HUDEP-2 (cell line): ENCODE results near the gene SMAD3.
"Not testable (repeated sequence)": the region's sequence is repeated elsewhere in the genome, so short reads cannot be mapped to it uniquely, and the experiment has no call there.

Experiments
- DNase-seq, 76 experiments: peaks; one replicate each; lab custom pipeline; 2025; ENCODE audit not compliant: unreplicated experiment in 76 of 76; lab: John Stamatoyannopoulos, UW

Gene SMAD3

DNA sequence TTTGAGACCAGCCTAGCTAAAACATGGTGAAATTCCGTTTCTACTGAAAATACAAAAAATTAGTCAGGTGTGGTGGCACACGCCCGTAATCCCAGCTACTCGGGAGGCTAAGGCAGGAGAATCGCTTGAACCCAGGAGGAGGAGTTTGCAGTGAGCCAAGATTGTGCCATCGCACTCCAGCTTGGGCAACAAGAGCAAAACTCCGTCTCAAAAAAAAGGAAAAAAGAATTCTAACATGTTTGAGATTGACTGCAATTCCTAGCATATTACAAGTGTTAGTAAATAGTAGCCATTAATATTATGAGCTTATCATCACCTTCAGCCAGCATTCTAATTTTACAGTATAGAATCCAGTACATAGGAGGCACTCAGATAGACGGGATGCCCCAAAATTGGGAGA lies 57.9 kb downstream of the SMAD3 start:
- DNase-seq, result not testable (repeated sequence)

DNA sequence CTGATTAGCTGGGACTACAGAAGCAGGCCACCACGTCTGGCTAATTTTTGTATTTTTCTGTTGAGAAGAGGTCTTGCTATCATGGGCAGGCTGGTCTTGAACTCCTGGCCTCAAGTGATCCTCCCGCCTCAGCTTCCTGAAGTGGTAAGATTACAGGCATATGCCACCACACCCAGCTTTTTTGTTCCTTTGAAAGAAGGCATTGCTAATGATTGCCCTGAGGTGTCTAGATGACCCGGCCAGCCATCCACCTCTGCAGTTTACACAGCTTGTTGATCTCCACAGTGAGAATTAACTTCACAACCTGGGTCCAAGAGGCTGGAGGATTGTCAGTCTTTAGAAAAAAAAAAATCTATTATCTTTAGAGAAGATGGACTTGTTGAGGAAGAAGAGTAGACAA lies 58.7 kb downstream of the SMAD3 start:
- DNase-seq, result peak in 9 of 76 experiments; percentile 5 to 40 (median 16)

DNA sequence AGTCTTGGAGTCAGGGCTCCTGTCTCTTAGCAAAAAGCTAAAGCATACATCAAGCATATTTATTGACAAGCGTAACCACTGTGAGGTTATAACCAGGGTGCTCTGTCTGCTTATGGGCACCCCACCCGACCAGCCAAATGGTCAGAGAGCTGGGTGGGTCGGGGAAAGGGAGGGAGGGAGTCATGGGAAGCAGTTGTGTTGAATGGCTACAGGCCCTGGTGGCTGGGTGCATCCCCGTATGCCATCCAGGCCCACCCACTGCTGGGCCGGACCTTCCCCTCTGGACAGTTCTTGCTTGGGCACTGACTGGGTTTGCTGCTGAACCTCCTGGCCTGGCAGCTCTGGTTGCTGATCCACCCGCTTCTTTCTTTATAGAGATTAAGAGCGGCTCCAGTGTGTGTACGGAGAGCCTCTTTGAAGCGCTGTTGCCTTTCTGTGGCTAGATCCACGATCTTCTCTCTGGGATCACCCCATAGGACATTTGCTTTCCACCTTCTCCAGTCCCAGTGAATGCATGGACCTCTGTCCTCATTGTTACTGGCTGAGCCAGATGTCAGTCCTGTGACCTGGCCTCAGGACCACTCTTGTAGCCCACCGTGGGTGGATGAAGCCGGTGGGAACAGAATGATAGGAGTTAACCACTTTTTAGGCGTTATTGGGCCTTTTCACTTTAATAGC lies 59.6 kb downstream of the SMAD3 start:
- no peak for DNase-seq

DNA sequence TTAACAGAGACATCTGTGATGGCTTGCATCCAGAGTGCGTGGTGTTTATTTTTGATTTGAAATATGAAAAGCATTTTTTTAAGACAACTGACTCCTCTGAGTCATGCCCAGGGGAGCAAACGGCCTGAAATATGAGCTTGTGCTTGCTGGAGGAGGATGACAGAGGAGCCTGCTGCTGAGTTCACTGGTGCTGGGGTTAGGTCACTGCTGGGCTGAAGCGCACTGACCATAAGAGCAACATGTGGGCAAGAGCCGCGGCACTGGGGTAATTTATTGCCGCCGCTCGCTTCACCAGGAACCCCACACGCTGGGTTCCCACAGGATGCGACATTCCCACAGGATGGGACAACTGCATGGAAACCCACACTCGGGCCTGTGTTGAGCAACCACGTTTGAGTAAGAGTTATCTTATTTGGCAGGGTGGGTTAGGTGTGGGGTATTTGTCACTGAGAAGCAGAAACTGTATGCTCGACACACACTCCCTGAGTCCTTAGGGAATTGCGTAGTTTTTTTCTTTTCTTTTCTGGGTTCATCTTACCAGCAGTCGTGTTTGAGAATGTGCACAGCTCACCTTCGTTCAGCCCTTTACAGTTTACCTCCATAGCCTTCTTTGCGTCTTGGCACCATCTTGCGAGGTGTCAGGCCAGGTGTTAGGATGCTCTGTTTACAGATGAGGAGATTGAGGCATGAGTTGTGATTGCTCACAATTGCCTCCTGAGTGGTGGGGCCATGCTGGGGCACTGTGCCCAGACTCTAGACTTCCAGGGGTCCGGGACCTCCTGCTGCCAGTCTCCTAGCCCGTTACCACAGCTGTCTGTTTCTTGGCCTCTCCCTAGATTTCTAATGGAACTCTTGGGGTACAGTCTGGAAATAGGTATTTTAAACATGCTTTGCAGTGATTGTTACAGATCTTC lies 60.4 kb downstream of the SMAD3 start:
- DNase-seq, result no peak

DNA sequence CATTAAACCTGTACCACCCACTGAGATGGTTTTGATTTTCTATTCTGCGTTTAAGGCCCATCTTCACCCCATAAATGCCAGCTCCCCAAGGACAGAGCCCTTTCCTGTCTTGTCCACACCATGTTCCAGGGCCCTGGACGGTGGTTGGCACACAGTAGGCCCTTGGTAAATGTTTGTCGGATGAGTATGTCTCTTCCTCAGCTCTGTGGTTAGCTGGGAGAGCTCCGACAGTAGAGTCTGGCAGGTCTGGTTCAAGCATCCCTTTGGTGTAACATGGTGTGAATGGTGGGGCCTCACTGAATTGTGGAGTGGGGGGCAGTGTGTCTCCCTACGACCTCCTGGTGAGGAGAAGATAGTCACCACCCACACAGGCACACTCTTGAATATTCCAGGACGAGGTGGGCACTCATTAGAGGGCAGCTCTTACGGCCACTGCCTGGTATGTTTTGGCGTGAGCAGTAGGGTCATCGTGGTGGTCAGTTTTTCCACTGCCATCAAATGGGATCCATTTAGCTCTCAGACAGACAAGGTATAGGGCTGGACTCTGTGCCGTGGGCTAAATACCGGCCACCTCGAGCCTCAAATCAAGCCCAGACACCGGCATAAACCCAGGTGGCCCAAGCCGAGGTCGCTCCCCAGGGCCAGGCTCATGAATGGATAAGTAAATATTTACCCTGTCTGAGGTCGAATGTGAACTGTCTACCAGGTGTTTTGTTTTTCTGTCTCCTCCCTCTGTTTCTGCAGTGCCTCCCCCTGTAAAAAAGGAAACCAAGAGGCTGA lies 61.3 kb downstream of the SMAD3 start:
- no peak for DNase-seq

DNA sequence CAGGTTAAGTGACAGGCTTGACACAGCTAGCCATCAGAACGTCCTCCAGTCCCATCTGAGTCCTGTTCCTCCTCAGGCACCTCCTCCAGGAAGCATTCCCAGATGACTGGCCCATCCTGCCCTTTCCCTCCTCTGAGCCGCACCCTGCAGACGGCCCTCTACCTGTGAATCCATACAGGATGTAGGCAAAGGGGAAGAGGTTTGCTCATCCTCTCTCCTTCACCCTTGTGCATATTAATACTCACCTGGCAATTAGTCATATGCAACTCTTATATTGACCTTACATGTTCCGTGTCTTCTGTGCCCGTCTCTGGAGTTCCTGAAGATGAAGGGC lies 61.9 kb downstream of the SMAD3 start:
- DNase-seq, result no peak

DNA sequence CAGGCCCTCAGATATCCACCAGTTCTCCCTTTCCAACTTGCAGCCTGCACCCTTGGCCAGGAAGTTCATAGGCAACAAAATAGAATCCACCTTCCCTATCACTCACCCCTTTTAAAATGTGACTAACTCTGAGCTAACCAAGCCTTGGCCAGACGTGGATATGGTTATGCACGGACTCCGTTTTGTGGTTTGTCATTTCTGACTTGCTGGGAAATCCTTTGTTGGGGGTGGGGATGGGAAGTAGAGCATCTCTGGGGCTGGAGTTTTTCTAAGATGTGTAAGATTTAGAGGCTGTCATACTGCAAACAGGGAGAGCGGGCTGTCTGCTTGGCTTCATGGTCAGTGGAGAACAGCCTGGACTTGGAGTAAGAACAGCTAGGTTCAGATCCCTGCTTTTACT lies 62.6 kb downstream of the SMAD3 start:
- DNase-seq, result no peak

DNA sequence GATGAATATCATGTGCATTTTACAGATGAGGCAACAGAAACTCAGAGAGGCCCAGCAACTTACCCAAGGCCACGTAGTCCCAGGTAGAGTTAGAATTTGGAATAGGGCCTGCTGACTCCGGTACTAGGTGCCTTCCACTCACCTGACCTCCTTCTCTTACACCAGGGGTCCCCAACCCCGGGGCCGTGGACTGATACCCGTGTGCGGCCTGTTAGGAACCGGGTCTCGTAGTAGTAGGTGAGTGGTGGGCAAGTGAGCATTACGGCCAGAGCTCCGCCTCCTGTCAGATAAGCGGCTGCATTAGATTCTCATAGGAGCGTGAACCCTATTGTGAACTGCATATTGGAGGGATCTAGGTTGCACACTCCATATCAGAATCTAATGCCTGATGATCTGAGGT lies 64.8 kb downstream of the SMAD3 start:
- no peak for DNase-seq

DNA sequence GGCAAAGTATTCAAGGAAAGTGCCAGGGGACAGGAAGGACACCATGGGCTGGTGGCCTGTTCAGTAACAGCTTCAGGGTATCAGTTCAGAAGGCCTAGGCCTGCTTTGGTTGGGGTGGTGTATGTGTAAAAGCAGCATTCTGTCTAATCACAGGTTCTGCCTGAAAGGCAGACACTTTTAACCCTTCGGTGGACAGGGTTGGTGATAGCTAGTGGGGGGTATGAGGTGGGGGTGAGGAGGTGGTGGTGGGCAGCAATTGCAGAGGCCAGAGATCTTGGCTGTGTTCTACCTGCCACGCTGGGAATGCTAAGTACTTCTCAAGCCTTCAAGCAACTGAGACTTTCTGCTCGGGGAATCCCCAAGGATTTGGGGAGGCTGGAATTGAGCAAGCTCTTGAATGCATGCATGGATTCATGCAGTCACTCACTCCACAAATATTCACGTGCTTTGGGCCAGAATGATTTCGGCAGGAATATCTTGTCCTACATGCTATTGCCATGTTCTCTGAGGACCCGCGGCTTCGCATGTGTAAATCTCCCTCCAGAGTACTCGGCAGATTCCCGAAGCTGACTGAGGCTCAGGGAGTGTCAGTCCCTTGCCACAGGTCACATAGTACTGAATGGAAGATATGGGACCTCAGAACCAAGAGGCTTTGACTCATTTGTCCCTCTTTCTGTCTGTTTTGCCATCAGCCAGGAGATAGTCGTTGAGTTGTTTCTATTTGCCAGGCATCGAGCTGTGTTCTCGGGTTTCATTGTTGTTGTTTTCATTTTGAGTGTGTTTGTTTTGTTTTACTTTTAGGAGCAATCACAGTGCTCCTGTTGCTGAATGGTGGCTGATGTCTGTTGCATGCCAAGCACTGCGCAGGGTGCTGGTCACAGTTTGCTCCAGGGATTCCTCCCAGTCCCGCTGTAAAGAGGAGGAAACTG lies 65.5 kb downstream of the SMAD3 start:
- no peak for DNase-seq

DNA sequence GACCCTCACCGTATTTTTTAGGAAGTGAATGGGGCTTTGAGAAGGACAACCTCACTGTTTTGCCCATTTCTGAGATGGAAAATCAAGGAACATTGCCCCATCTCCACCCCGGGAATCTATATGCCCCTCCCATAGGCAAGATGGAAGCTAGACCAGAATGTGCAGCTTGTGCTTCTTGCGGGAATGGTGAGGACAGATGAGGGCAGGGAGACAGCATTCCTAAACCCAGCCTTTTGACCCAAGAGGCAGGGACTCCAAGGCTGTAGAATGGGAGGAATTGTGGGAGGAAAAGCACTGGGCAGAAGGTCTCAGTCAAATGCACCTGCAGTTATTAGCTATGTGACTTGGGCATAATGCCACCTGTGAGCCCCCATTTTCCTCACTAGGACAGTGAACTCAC lies 66.9 kb downstream of the SMAD3 start:
- DNase-seq, result no peak

DNA sequence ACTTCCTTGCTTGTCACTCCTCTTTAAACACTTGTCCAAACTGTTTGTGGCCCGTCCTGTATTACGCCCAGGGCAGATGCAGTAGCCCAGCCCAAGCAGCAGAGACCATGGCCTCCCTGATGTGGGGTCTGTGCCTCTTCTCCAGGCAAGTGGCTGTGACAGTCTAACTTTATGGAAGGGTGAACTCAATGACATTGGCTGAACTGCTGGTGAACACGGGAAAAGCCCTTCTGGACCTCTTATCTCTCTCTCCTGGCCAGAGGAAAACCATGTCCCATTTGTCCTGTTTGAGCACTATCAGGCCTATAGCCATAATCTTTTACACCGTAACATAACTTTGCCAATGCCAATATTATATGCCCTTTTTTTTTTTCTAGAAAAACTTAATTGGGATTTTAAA lies 67.6 kb downstream of the SMAD3 start:
- DNase-seq, result no peak

DNA sequence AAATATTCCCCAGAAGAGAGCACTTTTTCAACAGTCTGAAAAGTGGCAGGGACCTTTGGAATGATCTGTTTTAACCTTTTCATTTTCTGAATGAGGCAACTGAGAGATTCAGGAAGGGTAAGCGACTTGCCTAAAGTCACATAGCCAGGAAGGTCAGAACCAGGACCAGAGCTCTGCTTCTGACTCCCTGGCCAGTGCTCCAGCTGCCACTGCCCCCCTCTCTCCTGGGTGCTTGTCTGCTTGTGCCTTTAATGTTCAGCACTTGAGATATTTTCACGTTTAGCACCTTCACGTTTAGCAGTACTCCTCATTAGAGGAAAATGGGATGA lies 68.3 kb downstream of the SMAD3 start:
- no peak for DNase-seq

DNA sequence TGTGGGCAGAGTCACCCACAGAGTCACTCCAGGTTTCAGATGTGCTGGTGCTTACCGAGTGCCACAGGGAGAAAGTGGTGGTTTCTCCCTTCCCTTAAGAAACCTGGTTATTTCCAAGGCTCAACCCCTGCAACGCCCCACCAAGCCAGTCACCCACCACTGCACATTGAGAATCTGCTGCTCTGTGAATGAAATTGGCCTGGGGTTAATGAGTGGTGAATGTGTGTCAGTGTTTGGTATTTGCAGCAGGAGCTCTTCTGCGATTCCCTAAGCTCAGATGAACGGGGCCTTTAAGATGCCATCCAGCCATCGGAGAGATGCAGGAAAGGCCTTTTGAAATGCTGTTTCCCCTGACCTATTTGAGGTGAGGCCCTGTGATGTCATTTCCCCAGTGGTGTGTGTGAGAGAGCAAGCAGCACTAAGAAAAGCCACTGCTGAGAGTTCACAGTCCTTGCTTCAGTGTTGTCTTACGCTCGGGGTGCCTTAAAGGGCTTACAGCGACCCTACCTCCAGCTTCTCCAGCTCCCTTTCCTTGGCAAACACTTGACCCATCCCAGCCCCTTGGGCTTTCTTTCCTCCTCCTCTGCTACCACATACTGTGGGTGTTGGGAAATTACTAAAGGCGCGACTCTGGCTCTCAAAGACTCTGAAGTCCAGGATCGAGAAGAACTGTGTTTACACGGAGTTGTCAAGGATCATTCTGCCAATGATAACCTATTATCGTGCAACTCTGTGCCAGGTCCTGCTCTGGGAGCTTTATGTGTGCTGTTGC lies 68.9 kb downstream of the SMAD3 start:
- DNase-seq, result no peak

DNA sequence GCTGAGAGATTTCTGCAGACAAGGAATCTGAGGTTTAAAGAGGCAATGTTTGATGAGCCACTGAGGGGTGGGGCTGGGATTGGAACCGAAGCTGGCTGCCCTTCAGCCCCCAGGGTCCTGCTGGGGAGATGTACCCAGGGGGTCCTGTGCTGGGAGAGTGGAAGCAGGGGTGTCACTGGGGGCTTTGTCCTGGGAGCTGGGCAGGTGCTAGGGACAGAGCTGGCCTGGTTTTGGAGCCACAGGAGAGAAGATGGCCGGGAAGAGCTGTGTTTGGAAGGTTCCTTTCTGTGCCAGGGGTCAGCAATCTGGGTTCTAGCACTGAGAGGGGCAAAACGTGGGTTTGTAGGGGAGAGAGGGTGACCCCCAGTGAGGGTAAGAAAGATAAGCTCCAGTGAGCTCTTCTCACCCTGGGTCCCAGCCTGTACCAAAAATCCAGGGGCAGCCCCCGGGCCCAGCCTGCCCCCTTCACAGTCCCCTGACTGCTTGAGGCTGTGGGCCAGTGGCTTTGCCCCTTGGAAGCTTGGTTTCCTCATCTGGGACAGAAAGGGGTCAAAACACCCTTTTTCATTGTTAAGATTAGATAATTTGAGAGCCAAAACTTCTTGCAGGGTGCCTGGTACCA lies 69.6 kb downstream of the SMAD3 start:
- DNase-seq, result no peak

DNA sequence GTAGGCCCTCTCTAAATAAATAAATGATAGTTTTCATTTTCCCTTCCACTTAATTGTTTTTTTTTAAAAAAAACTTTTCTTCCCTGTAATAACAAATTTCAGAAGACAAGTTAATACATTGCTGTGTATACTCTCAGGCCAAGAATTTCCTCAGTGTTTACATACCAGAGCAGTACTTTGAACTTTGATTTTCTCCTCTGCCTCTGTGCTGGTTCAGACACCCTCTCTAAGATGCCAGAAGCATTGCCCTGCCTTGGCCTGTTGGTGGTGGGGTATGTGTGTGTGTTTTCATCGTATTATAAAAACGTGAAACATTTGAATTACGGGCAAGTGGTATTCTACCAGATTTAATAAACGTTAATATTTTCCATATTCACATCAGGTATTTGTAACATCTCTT lies 70.1 kb downstream of the SMAD3 start:
- no peak for DNase-seq

DNA sequence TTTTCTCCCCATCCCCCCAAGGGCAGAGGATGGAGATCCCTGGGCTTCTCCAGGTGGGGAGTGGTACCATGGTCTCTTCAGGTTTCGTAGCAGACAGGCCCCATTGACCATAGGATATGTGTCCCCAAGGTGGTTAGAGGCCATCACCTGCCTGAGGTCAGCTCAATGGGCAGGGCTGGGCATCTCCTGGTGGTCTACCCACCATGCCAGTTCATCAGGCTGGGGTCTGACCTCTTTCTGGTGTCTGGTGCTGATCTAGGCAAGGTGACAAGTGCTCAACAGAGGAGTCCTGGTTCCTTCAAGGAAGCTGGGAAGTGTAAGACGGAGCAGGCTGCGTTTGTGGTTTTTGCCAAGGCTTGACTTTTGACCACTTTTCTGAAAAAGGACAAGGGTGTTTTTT lies 71.4 kb downstream of the SMAD3 start:
- DNase-seq, result no peak

DNA sequence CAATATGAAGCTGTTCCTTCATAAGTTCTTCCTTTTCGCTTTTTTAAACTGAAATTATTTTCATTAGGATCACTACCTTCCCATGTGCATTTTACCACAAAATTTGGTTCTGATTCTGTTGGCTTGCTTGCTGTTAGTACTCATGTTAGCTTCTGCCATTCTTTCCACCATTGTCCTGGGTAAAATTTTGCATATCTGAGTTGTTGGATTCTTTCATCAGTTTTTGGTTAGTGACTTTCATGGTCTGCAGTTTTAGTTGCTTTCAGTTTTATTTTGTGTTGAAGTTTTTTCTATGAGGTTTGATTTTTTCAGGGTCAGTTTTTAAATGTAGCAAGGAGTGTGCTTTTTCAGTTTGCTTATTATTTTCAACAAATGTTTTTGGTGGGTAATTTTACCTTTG lies 71.9 kb downstream of the SMAD3 start:
- DNase-seq, result no peak

DNA sequence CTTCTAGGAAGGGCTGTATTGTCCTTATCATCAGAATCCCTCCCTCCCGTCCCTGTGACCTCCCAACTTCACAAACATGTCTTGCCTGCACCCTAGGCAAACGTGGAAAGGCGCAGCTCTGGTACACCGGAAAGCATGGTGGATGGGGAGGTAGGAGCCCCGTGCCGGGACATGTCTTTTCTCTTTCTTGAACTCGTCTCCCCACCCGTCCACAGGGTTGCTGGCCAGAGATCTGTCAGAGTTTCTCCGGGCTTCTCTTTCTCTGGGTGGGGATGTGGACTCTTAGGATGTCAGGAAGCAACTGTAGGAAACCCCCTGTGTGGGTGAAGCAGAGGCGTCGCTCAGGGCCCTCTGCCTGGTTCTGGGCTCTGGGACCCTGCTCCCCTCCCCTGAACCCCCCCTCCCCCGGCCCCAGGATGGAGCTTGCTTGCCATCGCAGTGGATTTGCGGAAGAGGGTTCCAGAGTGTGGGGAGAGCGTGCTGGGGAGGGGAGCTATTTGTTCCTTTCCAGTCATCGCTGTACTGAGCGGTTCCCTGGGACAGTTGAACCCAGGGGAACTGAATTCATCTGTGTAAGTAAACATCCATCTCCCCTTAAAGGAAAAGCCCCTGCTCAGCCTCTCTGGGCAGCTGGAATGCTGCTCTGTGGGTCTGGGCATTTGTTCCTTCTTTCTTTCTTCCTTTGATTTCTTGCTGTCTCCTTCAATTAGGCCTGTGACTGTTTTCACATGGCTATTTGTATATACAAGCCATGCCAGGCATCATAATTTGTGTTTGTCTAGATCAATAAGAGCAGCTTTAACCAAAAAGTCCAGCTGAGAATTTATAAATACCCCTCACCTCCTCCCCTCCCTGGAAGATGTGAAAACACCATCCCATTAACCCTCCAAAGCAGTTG lies 72.8 kb downstream of the SMAD3 start:
- no peak for DNase-seq
